ENCODE results near the gene B4GALT1.

The B4GALT1 gene

DNA sequence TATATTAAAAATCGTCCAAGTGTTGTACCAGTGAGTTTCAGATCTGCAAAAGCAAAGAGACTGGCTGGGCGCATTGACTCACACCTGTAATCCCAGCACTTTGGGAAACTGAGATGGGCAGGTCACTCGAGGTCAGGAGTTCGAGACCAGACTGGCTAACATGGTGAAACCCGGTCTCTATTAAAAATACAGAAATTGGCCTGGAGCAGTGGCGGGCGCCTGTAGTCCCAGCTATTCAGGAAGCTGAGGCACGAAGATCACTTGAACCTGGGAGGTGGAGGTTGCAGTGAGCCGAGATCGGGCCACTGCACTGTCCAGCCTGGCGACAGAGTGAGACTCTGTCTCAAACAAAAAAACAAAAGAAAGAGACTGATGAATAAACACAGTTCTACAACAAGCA is 18.3 kb upstream of the B4GALT1 start:
- peaks cover 17 to 59% (median 44%) of the 10 kb centered on the region in 5 donors for H3K4me1 ChIP-seq (ENCODE audit: control insufficient read depth in 5 of 5, insufficient read depth in 5 of 5, low read length in 5 of 5)
- H3K4me3 ChIP-seq (ENCODE audit: low read depth in 1 of 5, low read length in 5 of 5) = no peak overlapping the region
- no peaks in the 10 kb centered on the region for H3K9me3 ChIP-seq (ENCODE audit: control insufficient read depth in 5 of 5, low read length in 5 of 5)
- H3K27me3 ChIP-seq (ENCODE audit: control insufficient read depth in 5 of 5, insufficient read depth in 4 of 5, low read length in 5 of 5) = no peaks in the 10 kb centered on the region
- H3K36me3 ChIP-seq (ENCODE audit: control insufficient read depth in 5 of 5, insufficient read depth in 5 of 5, low read length in 5 of 5) = no peaks in the 10 kb centered on the region
- H3K9ac ChIP-seq (ENCODE audit: low read length in 5 of 5) = no peak overlapping the region
- no peak overlapping the region for H3K27ac ChIP-seq (ENCODE audit: low read depth, low read length)

GRCh38 chr9:33184963-33185362 is 17.8 kb upstream of the B4GALT1 start:
- Histone ChIP-seq H3K4me1 (ENCODE audit: control insufficient read depth in 5 of 5, insufficient read depth in 5 of 5, low read length in 5 of 5) (peaks cover 17 to 59% (median 44%) of the 10 kb centered on the region in 5 donors), H3K27me3 (ENCODE audit: control insufficient read depth in 5 of 5, insufficient read depth in 4 of 5, low read length in 5 of 5) (no peaks in the 10 kb centered on the region), H3K36me3 (ENCODE audit: control insufficient read depth in 5 of 5, insufficient read depth in 5 of 5, low read length in 5 of 5) (no peaks in the 10 kb centered on the region), H3K9ac (ENCODE audit: low read length in 5 of 5) (no peak overlapping the region), H3K27ac (ENCODE audit: low read depth, low read length) (no peak overlapping the region), H3K9me3 (ENCODE audit: control insufficient read depth in 5 of 5, low read length in 5 of 5) (no peaks in the 10 kb centered on the region), H3K4me3 (ENCODE audit: low read depth in 1 of 5, low read length in 5 of 5) (no peak overlapping the region)

- H3K27me3 ChIP-seq (ENCODE audit: control insufficient read depth in 5 of 5, insufficient read depth in 4 of 5, low read length in 5 of 5) = no peaks in the 10 kb centered on the region
- no peaks in the 10 kb centered on the region for H3K36me3 ChIP-seq (ENCODE audit: control insufficient read depth in 5 of 5, insufficient read depth in 5 of 5, low read length in 5 of 5)
- H3K4me1 ChIP-seq (ENCODE audit: control insufficient read depth in 5 of 5, insufficient read depth in 5 of 5, low read length in 5 of 5) = peaks cover 15 to 43% (median 38%) of the 10 kb centered on the region in 5 donors
- H3K4me3 ChIP-seq (ENCODE audit: low read depth in 1 of 5, low read length in 5 of 5) = no peak overlapping the region
- H3K9me3 ChIP-seq (ENCODE audit: control insufficient read depth in 5 of 5, low read length in 5 of 5) = no peaks in the 10 kb centered on the region
- H3K27ac ChIP-seq (ENCODE audit: low read depth, low read length) = no peak overlapping the region
- no peak overlapping the region for H3K9ac ChIP-seq (ENCODE audit: low read length in 5 of 5)
These were observed 15.4 kb upstream of the B4GALT1 start for GRCh38 chr9:33182519-33182918.

DNA sequence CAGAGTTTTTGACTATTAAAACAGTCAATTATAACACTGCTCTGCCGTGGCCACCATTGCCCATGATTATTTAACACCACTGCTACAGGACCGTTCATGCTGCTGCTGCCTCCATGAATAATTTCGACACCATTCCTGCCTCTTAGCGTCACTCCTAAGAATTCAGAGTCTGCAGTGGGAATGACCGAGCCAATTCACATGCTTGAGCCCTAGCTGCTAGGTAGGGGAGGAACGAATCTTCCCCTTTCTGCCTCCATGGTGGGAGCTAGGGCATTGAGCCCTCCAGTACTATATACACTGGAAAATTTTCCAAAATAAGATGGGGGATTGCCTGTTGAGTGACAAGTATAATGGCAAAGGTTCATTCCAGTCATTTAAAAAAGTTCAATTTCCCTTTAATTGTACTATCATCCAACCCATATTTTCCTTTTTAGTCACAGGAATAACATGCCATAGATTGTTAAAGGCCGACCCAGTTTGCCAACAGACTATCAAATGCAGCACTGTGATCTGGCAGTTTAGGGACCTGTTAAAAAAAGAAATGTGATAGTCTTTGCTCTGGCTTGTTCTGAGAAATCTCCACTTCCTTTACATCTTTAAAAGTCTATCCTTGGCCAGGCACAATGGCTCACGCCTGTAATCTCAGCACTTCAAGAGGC is 13.5 kb upstream of the B4GALT1 start:
- Histone ChIP-seq H3K27me3 (ENCODE audit: control insufficient read depth in 5 of 5, insufficient read depth in 4 of 5, low read length in 5 of 5) (no peaks in the 10 kb centered on the region), H3K9ac (ENCODE audit: low read length in 5 of 5) (no peak overlapping the region), H3K4me1 (ENCODE audit: control insufficient read depth in 5 of 5, insufficient read depth in 5 of 5, low read length in 5 of 5) (peaks cover 3 to 25% (median 19%) of the 10 kb centered on the region in 5 donors), H3K4me3 (ENCODE audit: low read depth in 1 of 5, low read length in 5 of 5) (no peak overlapping the region), H3K9me3 (ENCODE audit: control insufficient read depth in 5 of 5, low read length in 5 of 5) (no peaks in the 10 kb centered on the region), H3K27ac (ENCODE audit: low read depth, low read length) (no peak overlapping the region), H3K36me3 (ENCODE audit: control insufficient read depth in 5 of 5, insufficient read depth in 5 of 5, low read length in 5 of 5) (no peaks in the 10 kb centered on the region)

- no peaks in the 10 kb centered on the region for H3K9me3 ChIP-seq (ENCODE audit: control insufficient read depth in 5 of 5, low read length in 5 of 5)
- no peaks in the 10 kb centered on the region for H3K36me3 ChIP-seq (ENCODE audit: control insufficient read depth in 5 of 5, insufficient read depth in 5 of 5, low read length in 5 of 5)
- H3K27me3 ChIP-seq (ENCODE audit: control insufficient read depth in 5 of 5, insufficient read depth in 4 of 5, low read length in 5 of 5) = no peaks in the 10 kb centered on the region
- peaks cover 0 to 12% (median 6%) of the 10 kb centered on the region in 5 donors for H3K4me1 ChIP-seq (ENCODE audit: control insufficient read depth in 5 of 5, insufficient read depth in 5 of 5, low read length in 5 of 5)
- H3K4me3 ChIP-seq (ENCODE audit: low read depth in 1 of 5, low read length in 5 of 5) = no peak overlapping the region
- H3K9ac ChIP-seq (ENCODE audit: low read length in 5 of 5) = no peak overlapping the region
- no peak overlapping the region for H3K27ac ChIP-seq (ENCODE audit: low read depth, low read length)
These were observed 12.0 kb upstream of the B4GALT1 start for GRCh38 chr9:33178972-33179697.

DNA sequence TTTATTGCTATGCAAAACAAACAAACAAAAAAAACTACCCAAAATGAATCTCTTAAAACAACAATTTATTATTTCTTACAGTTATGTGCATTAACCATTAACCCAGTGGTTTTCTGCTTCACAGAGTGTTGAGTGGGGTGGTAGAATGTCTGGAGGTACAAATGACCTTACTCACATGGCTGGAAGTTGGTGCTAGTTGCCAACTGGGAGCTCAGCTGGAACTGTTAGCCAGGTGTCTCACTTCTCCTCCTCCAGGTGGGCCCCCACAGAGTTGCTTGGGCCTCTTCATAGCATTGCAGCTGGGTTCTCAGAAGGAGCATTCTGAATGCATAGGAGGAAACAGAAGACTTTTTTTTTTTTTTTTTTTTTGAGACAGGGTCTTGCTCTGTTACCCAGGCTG is 10.5 kb upstream of the B4GALT1 start:
- no peaks in the 10 kb centered on the region for H3K36me3 ChIP-seq (ENCODE audit: control insufficient read depth in 5 of 5, insufficient read depth in 5 of 5, low read length in 5 of 5)
- H3K9me3 ChIP-seq (ENCODE audit: control insufficient read depth in 5 of 5, low read length in 5 of 5) = no peaks in the 10 kb centered on the region
- H3K27ac ChIP-seq (ENCODE audit: low read depth, low read length) = no peak overlapping the region
- no peaks in the 10 kb centered on the region for H3K27me3 ChIP-seq (ENCODE audit: control insufficient read depth in 5 of 5, insufficient read depth in 4 of 5, low read length in 5 of 5)
- peaks cover 0 to 7% (median 5%) of the 10 kb centered on the region in 5 donors for H3K4me1 ChIP-seq (ENCODE audit: control insufficient read depth in 5 of 5, insufficient read depth in 5 of 5, low read length in 5 of 5)
- H3K9ac ChIP-seq (ENCODE audit: low read length in 5 of 5) = no peak overlapping the region
- H3K4me3 ChIP-seq (ENCODE audit: low read depth in 1 of 5, low read length in 5 of 5) = no peak overlapping the region

DNA sequence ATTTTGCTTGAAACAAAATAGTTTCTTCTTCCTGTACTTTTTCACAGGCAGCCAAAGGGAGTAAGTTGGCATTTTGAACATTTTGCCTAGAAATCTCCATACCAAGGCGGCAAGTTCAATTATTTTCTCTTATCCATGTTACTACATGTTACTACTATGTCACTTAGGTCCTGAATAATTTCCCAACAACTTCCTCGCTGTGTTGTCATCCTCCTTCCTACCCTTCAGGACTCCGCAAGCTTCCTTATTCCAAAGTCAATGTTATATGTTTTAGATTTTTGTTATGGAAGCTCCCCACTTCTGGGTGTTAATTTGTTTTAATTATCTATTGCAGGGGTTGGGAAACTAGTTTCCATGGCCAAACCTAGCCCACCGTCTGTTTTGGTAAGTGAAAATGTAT is 9.9 kb upstream of the B4GALT1 start:
- peaks cover 0 to 2% (median 0%) of the 10 kb centered on the region in 5 donors for H3K4me1 ChIP-seq (ENCODE audit: control insufficient read depth in 5 of 5, insufficient read depth in 5 of 5, low read length in 5 of 5)
- no peaks in the 10 kb centered on the region for H3K27me3 ChIP-seq (ENCODE audit: control insufficient read depth in 5 of 5, insufficient read depth in 4 of 5, low read length in 5 of 5)
- no peak overlapping the region for H3K4me3 ChIP-seq (ENCODE audit: low read depth in 1 of 5, low read length in 5 of 5)
- H3K27ac ChIP-seq (ENCODE audit: low read depth, low read length) = no peak overlapping the region
- no peaks in the 10 kb centered on the region for H3K36me3 ChIP-seq (ENCODE audit: control insufficient read depth in 5 of 5, insufficient read depth in 5 of 5, low read length in 5 of 5)
- no peaks in the 10 kb centered on the region for H3K9me3 ChIP-seq (ENCODE audit: control insufficient read depth in 5 of 5, low read length in 5 of 5)
- no peak overlapping the region for H3K9ac ChIP-seq (ENCODE audit: low read length in 5 of 5)

GRCh38 chr9:33175649-33176325 is 8.7 kb upstream of the B4GALT1 start:
- Histone ChIP-seq H3K27me3 (ENCODE audit: control insufficient read depth in 5 of 5, insufficient read depth in 4 of 5, low read length in 5 of 5) (no peaks in the 10 kb centered on the region), H3K36me3 (ENCODE audit: control insufficient read depth in 5 of 5, insufficient read depth in 5 of 5, low read length in 5 of 5) (no peaks in the 10 kb centered on the region)

DNA sequence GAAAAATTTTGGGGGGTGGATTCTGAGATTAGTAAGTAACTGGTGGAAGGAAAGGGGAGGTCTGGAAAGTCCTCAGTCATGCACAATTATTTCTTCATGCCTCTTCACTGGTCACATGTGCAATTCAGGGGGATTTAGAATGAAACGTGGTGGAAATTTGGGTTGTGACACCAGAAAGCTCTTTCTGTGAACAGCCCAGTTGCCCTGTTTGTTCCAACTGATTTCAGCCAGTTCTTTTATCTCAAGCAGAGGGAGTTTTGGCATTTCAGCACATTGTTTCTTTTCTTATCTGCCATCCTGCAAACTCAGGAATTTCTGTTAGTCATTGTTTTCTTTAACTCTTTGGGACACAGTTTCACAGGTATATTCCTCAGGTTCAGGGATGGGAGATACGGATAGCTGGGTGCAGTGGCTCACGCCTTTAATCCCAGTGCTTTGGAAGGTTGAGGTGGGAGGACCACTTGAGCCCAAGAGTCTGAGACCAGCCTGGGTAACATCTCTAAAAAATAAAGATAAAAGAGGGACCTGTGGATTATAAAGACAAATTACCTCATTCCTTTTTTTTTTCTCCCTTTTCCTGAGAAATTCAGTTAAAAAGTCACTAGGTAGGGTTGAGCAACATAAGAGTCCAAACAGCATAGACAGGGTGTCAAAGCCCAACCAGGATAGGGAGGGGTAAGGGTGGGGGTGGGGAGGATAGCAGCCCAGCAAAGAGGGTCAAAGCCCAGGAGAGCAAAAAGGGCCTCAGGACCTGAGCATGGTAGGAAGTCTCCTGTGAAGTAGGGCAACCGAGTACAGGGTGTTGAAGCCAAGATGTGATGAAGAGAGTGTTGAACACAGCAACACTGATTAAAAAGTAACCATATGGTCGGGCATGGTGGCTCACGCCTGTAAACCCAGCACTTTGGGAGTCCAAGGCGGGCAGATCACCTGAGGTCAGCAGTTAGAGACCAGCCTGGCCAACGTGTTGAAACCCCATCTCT is 5.4 kb upstream of the B4GALT1 start:
- Histone ChIP-seq H3K9ac (ENCODE audit: low read length in 5 of 5) (no peak overlapping the region), H3K4me3 (ENCODE audit: low read depth in 1 of 5, low read length in 5 of 5) (no peak overlapping the region), H3K36me3 (ENCODE audit: control insufficient read depth in 5 of 5, insufficient read depth in 5 of 5, low read length in 5 of 5) (no peaks in the 10 kb centered on the region), H3K4me1 (ENCODE audit: control insufficient read depth in 5 of 5, insufficient read depth in 5 of 5, low read length in 5 of 5) (peaks cover 3 to 20% (median 16%) of the 10 kb centered on the region in 5 donors), H3K27ac (ENCODE audit: low read depth, low read length) (no peak overlapping the region), H3K27me3 (ENCODE audit: control insufficient read depth in 5 of 5, insufficient read depth in 4 of 5, low read length in 5 of 5) (no peaks in the 10 kb centered on the region), H3K9me3 (ENCODE audit: control insufficient read depth in 5 of 5, low read length in 5 of 5) (no peaks in the 10 kb centered on the region)

More at GRCh38 chr9:33175649-33176325, 8.7 kb upstream of the B4GALT1 start:
- Histone ChIP-seq H3K4me3 (ENCODE audit: low read depth in 1 of 5, low read length in 5 of 5) (no peak overlapping the region), H3K9me3 (ENCODE audit: control insufficient read depth in 5 of 5, low read length in 5 of 5) (no peaks in the 10 kb centered on the region), H3K9ac (ENCODE audit: low read length in 5 of 5) (no peak overlapping the region), H3K27ac (ENCODE audit: low read depth, low read length) (no peak overlapping the region), H3K4me1 (ENCODE audit: control insufficient read depth in 5 of 5, insufficient read depth in 5 of 5, low read length in 5 of 5) (peaks cover 0 to 6% (median 4%) of the 10 kb centered on the region in 5 donors)
